ENCODE results near the gene PALLD. TPM values are rescaled to one million over a fixed set of nuclear protein-coding genes. Genes with fewer than 3 reads are reported as not detected.

Gene PALLD
- total and polyA plus RNA-seq, 2 of the 8 experiments (the other 6 are each of a cell fraction or from before 2014, with no cell fraction given), result 10.5 to 25.0 TPM

- Histone ChIP-seq H3K4me3 (ENCODE audit: extremely low read depth in 1 of 4, insufficient read depth in 2 of 4, low read depth in 3 of 4, low read length in 4 of 4) (no peak overlapping the region), H3K79me1 (ENCODE audit: low read depth, low read length) (no peaks in the 10 kb centered on the region), H4K91ac (replicated peaks; ENCODE audit: insufficient read length, low read length) (no peak overlapping the region), H3K9ac (replicated peaks in 1 of 4; ENCODE audit: extremely low read depth in 1 of 4, low read depth in 3 of 4, low read length in 3 of 4) (no peak overlapping the region), H3K4me1 (replicated peaks in 1 of 4; ENCODE audit: control insufficient read depth in 3 of 4, insufficient read depth in 4 of 4, low read length in 3 of 4) (no peaks in the 10 kb centered on the region), H4K5ac (ENCODE audit: insufficient read length, low read depth, low read length) (no peak overlapping the region), H3K79me2 (ENCODE audit: control insufficient read depth in 1 of 2, insufficient read depth in 2 of 2, low read length in 2 of 2) (no peaks in the 10 kb centered on the region), H3K27me3 (replicated peaks in 1 of 4; ENCODE audit: control insufficient read depth in 3 of 4, extremely low read depth in 1 of 4, insufficient read depth in 3 of 4, low read length in 3 of 4) (no peaks in the 10 kb centered on the region), H3K18ac (ENCODE audit: extremely low read depth, low read length) (no peak overlapping the region), H3K27ac (ENCODE audit: low read depth, low read length) (no peak overlapping the region), H3K9me3 (ENCODE audit: insufficient read depth in 2 of 2, low read depth in 1 of 2, low read length in 1 of 2) (no peaks in the 10 kb centered on the region), H2BK15ac (ENCODE audit: low read length) (no peak overlapping the region), H4K20me1 (replicated peaks in 1 of 2; ENCODE audit: control insufficient read depth in 1 of 2, insufficient read depth in 2 of 2, low read length in 2 of 2) (no peaks in the 10 kb centered on the region), H3K4ac (replicated peaks; ENCODE audit: insufficient read length, low read depth, low read length) (no peak overlapping the region), H3K14ac (ENCODE audit: insufficient read length) (no peak overlapping the region), H3K23ac (ENCODE audit: insufficient read length) (no peak overlapping the region), H3K23me2 (ENCODE audit: low read depth, low read length) (no peaks in the 10 kb centered on the region), H2AFZ (ENCODE audit: low read length) (no peak overlapping the region), H2BK20ac (ENCODE audit: low read length) (no peak overlapping the region; the same call in 1 of the 2 replicates), H3K56ac (replicated peaks; ENCODE audit: insufficient read length, low read depth, low read length) (no peak overlapping the region), H3K4me2 (ENCODE audit: insufficient read depth in 1 of 2, low read depth in 2 of 2, low read length in 2 of 2) (no peak overlapping the region), H2BK120ac (replicated peaks; ENCODE audit: low read depth, low read length) (no peak overlapping the region), H2AK5ac (ENCODE audit: low read depth, low read length) (no peak overlapping the region), H2BK12ac (ENCODE audit: low read depth, low read length) (no peak overlapping the region), H3K36me3 (ENCODE audit: control insufficient read depth in 2 of 4, insufficient read depth in 4 of 4, low read length in 3 of 4) (no peaks in the 10 kb centered on the region), H2BK5ac (ENCODE audit: low read depth, low read length) (no peak overlapping the region), H4K8ac (ENCODE audit: extremely low read depth, insufficient read depth, low read length) (no peak overlapping the region)
- TF ChIP-seq TAF7 (optimal IDR thresholded peaks at IDR 0.05; ENCODE audit: borderline replicate concordance, low read depth, low read length), result no peak
- TF ChIP-seq POLR2AphosphoS5 (IDR thresholded peaks at IDR 0.05; ENCODE audit: low read depth, low read length), result no peak
- TF ChIP-seq PHF8 (conservative IDR thresholded peaks at IDR 0.05; ENCODE audit: low read depth, low read length), result no peak
- no peak for TF ChIP-seq CEBPB (IDR thresholded peaks at IDR 0.05; ENCODE audit: low read depth, low read length)
- TF ChIP-seq CHD1 (IDR thresholded peaks at IDR 0.05; ENCODE audit: low read depth, low read length), result no peak
- TF ChIP-seq CBX8 (IDR thresholded peaks at IDR 0.05; ENCODE audit: borderline replicate concordance, low read depth, low read length), result no peak
- no peak for TF ChIP-seq HDAC6 (IDR thresholded peaks at IDR 0.05; ENCODE audit: low read depth, low read length)
- no peak for TF ChIP-seq E2F6 (IDR thresholded peaks at IDR 0.05)
- TF ChIP-seq ZNF274 (IDR thresholded peaks at IDR 0.05; ENCODE audit: borderline replicate concordance, extremely low read depth, low read length), result no peak
- TF ChIP-seq NANOG (IDR thresholded peaks at IDR 0.05; ENCODE audit: insufficient read depth, low read depth, low read length, poor library complexity, severe bottlenecking), result no peak
- no peak for TF ChIP-seq SAP30 (IDR thresholded peaks at IDR 0.05; ENCODE audit: insufficient read depth, insufficient replicate concordance, low read length)
- 88% methylated on average over 9 of the region's 9 CpGs; no CpG with 5 or more reads in 1 of the 2 experiments for WGBS, 2 experiments (ENCODE audit: extremely low coverage in 1 of 2, insufficient coverage in 1 of 2, insufficient read length in 1 of 2, insufficient replicate concordance in 2 of 2, low coverage in 1 of 2, low lambda C conversion rate in 2 of 2, missing lambda C conversion rate in 1 of 2)
- ChIA-PET POLR2A (ENCODE audit: partially characterized antibody) (no interaction called here), CTCF (ENCODE audit: partially characterized antibody) (no interaction called here)
- DNase-seq (ENCODE audit: low read depth in 1 of 2, low spot score in 2 of 2) (no peak), FAIRE-seq (no peak)
These were observed 125.1 kb downstream of the PALLD start for GRCh38 chr4:168621806-168622589.

Data from H1 (cell line).